CD4-positive, alpha-beta T cell (primary cell): ENCODE data around the gene AQP1. TPM values are rescaled to one million over a fixed set of nuclear protein-coding genes. Genes with fewer than 3 reads are reported as not detected.

Experiments used
- ATAC-seq: fragments of 200-7000 bp; cut with Tn5 transposase; one replicate; pipeline ENCODE4 v1.10.0; 2022; ENCODE audit warnings: mild to moderate bottlenecking; ENCODE audit not compliant: poor library complexity
- CTCF ChIA-PET: fragments of 350-600 bp; sonication (Branson Sonifier 250); formaldehyde crosslinking; loops from one replicate; lab custom pipeline; 2021; ENCODE audit warnings: antibody characterized with exemption, inconsistent platforms; lab: Charles Lee
- POLR2A ChIA-PET: fragments of 350-600 bp; sonication (Branson Sonifier 250); formaldehyde crosslinking; loops from one replicate; lab custom pipeline; 2021; ENCODE audit warnings: antibody characterized with exemption, inconsistent platforms; lab: Charles Lee
- DNase-seq, 14 experiments: peaks; one replicate each; pipeline ENCODE4 v3.0.0-alpha.2; 2013 to 2020; ENCODE audit warnings: mixed read lengths in 2 of 14
- H3K27ac ChIP-seq, 2 donors: one replicate each; pipeline versions ENCODE4 v1.5.1 to v1.7.0; 2013; ENCODE audit warnings: low read length in 2 of 2, low read depth in 1 of 2, mild to moderate bottlenecking in 1 of 2
- H3K27me3 ChIP-seq, 2 experiments: 1 replicate in 1 of 2; 2 replicates in 1 of 2; pipeline versions ENCODE4 v1.6.1 to v1.7.0; 2013; ENCODE audit warnings: low read length in 2 of 2, control low read depth in 1 of 2, mild to moderate bottlenecking in 1 of 2, moderate library complexity in 1 of 2; ENCODE audit not compliant: insufficient read depth in 2 of 2, control insufficient read depth in 1 of 2
- H3K36me3 ChIP-seq: one replicate; pipeline ENCODE4 v1.6.1; 2013; ENCODE audit warnings: low read length, control low read depth; ENCODE audit not compliant: insufficient read depth
- H3K4me1 ChIP-seq: one replicate; pipeline ENCODE4 v1.6.1; 2013; ENCODE audit warnings: low read length, control low read depth; ENCODE audit not compliant: insufficient read depth
- H3K4me3 ChIP-seq: one replicate; pipeline ENCODE4 v1.5.1; 2013; ENCODE audit warnings: mild to moderate bottlenecking, low read length, moderate library complexity
- H3K9me3 ChIP-seq, 2 experiments: 1 replicate in 1 of 2; 2 replicates in 1 of 2; pipeline versions ENCODE4 v1.6.1 to v1.7.0; 2013; ENCODE audit warnings: low read length in 2 of 2, mild to moderate bottlenecking in 2 of 2, control low read depth in 1 of 2, moderate library complexity in 1 of 2; ENCODE audit not compliant: control insufficient read depth in 1 of 2, insufficient read depth in 1 of 2
- H3K27ac Mint-ChIP-seq: one replicate; pipeline ENCODE4 v1.8.0; 2020; ENCODE audit warnings: mixed read lengths
- H3K27me3 Mint-ChIP-seq: one replicate; pipeline ENCODE4 v1.8.0; 2021; ENCODE audit warnings: mixed read lengths
- H3K36me3 Mint-ChIP-seq: one replicate; pipeline ENCODE4 v1.8.0; 2021; ENCODE audit warnings: low read depth, mixed read lengths
- H3K4me1 Mint-ChIP-seq: one replicate; pipeline ENCODE4 v1.8.0; 2021; ENCODE audit warnings: low read depth, mixed read lengths
- H3K4me3 Mint-ChIP-seq: one replicate; pipeline ENCODE4 v1.8.0; 2020; ENCODE audit warnings: mild to moderate bottlenecking, mixed read lengths
- H3K9me3 Mint-ChIP-seq: one replicate; pipeline ENCODE4 v1.8.0; 2020; ENCODE audit warnings: mixed read lengths
- CTCF ChIP-seq: fragments of 200-600 bp; IDR thresholded peaks from one replicate; pipeline ENCODE4 v1.8.0; 2022; ENCODE audit warnings: antibody characterized with exemption, mild to moderate bottlenecking
- intact Hi-C, 2 experiments: fragments of 100-400 bp; cut with DNase I in 1 of 2; cut with micrococcal nuclease in 1 of 2; formaldehyde crosslinking; loops; one replicate each; pipeline versions ENCODE4 v1.15.1 to v1.9.0; 2023 to 2025; cut with DNase I, micrococcal nuclease
- total RNA-seq, 174 experiments: library from RNA in 2 of 174; stranded (reverse) in 2 of 174; gene quantifications; one replicate each; pipeline ENCODE4 v1.2.3 and lab custom pipeline; 2021 to 2026

The AQP1 gene
- total RNA-seq, 2 experiments from 2014 or later: 0.17 to 0.22 TPM

- Mint-ChIP-seq H3K27me3 (no peaks in the 10 kb centered on the region), H3K4me3 (no peak overlapping the region), H3K9me3 (no peaks in the 10 kb centered on the region), H3K36me3 (no peaks in the 10 kb centered on the region), H3K27ac (no peak overlapping the region), H3K4me1 (no peaks in the 10 kb centered on the region)
- intact Hi-C loops: no loop called here
- TF ChIP-seq CTCF: no peak
- no peak for ATAC-seq
- DNase-seq: peak in 1 of 14 experiments; percentile 15
- H3K27me3 ChIP-seq: no peaks in the 10 kb centered on the region
- H3K4me1 ChIP-seq: no peaks in the 10 kb centered on the region
- ChIA-PET POLR2A (no interaction called here), CTCF (no interaction called here)
- H3K9me3 ChIP-seq: peaks cover 6 to 9% of the 10 kb centered on the region in 2 experiments
- no peak overlapping the region for H3K4me3 ChIP-seq
- H3K36me3 ChIP-seq: no peaks in the 10 kb centered on the region
- no peak overlapping the region for H3K27ac ChIP-seq
Observed at GRCh38 chr7:30923009-30923773, 11.5 kb downstream of the AQP1 start.

GRCh38 chr7:30923774-30924413, 12.2 kb downstream of the AQP1 start:
- DNase-seq (peak in 1 of 14 experiments; percentile 16), ATAC-seq (no peak)
- no peaks in the 10 kb centered on the region for H3K27me3 ChIP-seq
- H3K27ac Mint-ChIP-seq: no peak overlapping the region
- POLR2A ChIA-PET: no interaction called here
- no peaks in the 10 kb centered on the region for H3K36me3 ChIP-seq
- H3K9me3 ChIP-seq: peaks cover 6 to 15% of the 10 kb centered on the region in 2 experiments
- H3K4me3 ChIP-seq: no peak overlapping the region
- no peaks in the 10 kb centered on the region for H3K4me1 ChIP-seq
- no peaks in the 10 kb centered on the region for H3K4me1 Mint-ChIP-seq
- no peak overlapping the region for H3K27ac ChIP-seq
- H3K36me3 Mint-ChIP-seq: no peaks in the 10 kb centered on the region
- H3K27me3 Mint-ChIP-seq: no peaks in the 10 kb centered on the region
- intact Hi-C loops: no loop called here
- no peak for TF ChIP-seq CTCF
- H3K4me3 Mint-ChIP-seq: no peak overlapping the region
- CTCF ChIA-PET: no interaction called here
- no peaks in the 10 kb centered on the region for H3K9me3 Mint-ChIP-seq

- no peak overlapping the region for H3K4me3 Mint-ChIP-seq
- no peak overlapping the region for H3K27ac ChIP-seq
- no peaks in the 10 kb centered on the region for H3K36me3 ChIP-seq
- ChIA-PET CTCF (interaction anchor here (0.8 kb wide), 1 partner anchor 10 kb away, joined by 3 read pairs; no protein-coding TSS in a partner anchor), POLR2A (no interaction called here)
- H3K27me3 ChIP-seq: no peaks in the 10 kb centered on the region
- no peak for TF ChIP-seq CTCF
- H3K9me3 ChIP-seq: peaks cover 6 to 15% of the 10 kb centered on the region in 2 experiments
- H3K27ac Mint-ChIP-seq: no peak overlapping the region
- H3K36me3 Mint-ChIP-seq: no peaks in the 10 kb centered on the region
- H3K4me1 Mint-ChIP-seq: no peaks in the 10 kb centered on the region
- DNase-seq: no peak
- ATAC-seq: no peak
- no peaks in the 10 kb centered on the region for H3K9me3 Mint-ChIP-seq
- H3K27me3 Mint-ChIP-seq: no peaks in the 10 kb centered on the region
- intact Hi-C loops: no loop called here
- no peaks in the 10 kb centered on the region for H3K4me1 ChIP-seq
- H3K4me3 ChIP-seq: no peak overlapping the region
Observed at GRCh38 chr7:30924624-30925023, 13.0 kb downstream of the AQP1 start.
